Transverse colon (tissue), 4 donors: ENCODE measurements around the gene VWA5B1. TPM values are rescaled to one million over a fixed set of nuclear protein-coding genes. Genes with fewer than 3 reads are reported as not detected.
A peak's percentile ranks its signal among the peaks of the same experiment; 100 is the strongest.

ENCODE experiments used
- DNase-seq: peaks from one replicate; pipeline ENCODE4 v3.0.0-alpha.2; 2019
- H3K27ac ChIP-seq, 4 donors: fragments of 200-600 bp; sonication (generic); 2 replicates each; pipeline ENCODE4 v1.5.1; 2016 to 2018; ENCODE audit warnings: inconsistent platforms in 4 of 4
- H3K27me3 ChIP-seq: fragments of 200-600 bp; sonication (generic); 2 replicates; pipeline ENCODE4 v1.5.1; 2017; ENCODE audit warnings: inconsistent platforms
- H3K36me3 ChIP-seq, 4 donors: fragments of 200-600 bp; sonication (generic); 2 replicates each; pipeline ENCODE4 v1.5.1; 2017 to 2019; ENCODE audit warnings: inconsistent platforms in 4 of 4
- H3K4me1 ChIP-seq, 4 donors: fragments of 200-600 bp; sonication (generic); 2 replicates each; pipeline ENCODE4 v1.5.1; 2017 to 2020; ENCODE audit warnings: inconsistent platforms in 4 of 4
- H3K4me3 ChIP-seq, 4 donors: fragments of 200-600 bp; sonication (generic); 1 replicate in 1 of 4; 2 replicates in 3 of 4; pipeline versions ENCODE4 v1.5.1 to v1.6.1; 2017 to 2019; ENCODE audit warnings: inconsistent platforms in 4 of 4
- H3K9me3 ChIP-seq, 2 donors: fragments of 200-600 bp; sonication (generic); 2 replicates each; pipeline ENCODE4 v1.5.1; 2017 to 2019; ENCODE audit warnings: inconsistent platforms in 2 of 2
- CTCF ChIP-seq, 5 experiments: fragments of 200-600 bp in 3 of 5; fragments of 450-650 bp in 2 of 5; sonication (generic) in 3 of 5; IDR thresholded peaks; 1 replicate in 2 of 5; 2 replicates in 3 of 5; pipeline ENCODE4 v1.5.1; 2016 to 2017; ENCODE audit warnings: antibody characterized with exemption in 5 of 5, inconsistent platforms in 3 of 5, mild to moderate bottlenecking in 2 of 5, moderate library complexity in 1 of 5
- EP300 ChIP-seq: sonication (generic); formaldehyde crosslinking; IDR thresholded peaks from one replicate; pipeline ENCODE4 v1.6.1; 2017; ENCODE audit warnings: antibody characterized with exemption, low read depth
- POLR2A ChIP-seq: fragments of 450-650 bp; IDR thresholded peaks from one replicate; pipeline ENCODE4 v1.6.1; 2016; ENCODE audit warnings: antibody characterized with exemption, mild to moderate bottlenecking, moderate library complexity
- POLR2AphosphoS5 ChIP-seq, 3 donors: sonication (generic); formaldehyde crosslinking; IDR thresholded peaks; one replicate each; pipeline ENCODE4 v1.6.1; 2016; ENCODE audit warnings: antibody characterized with exemption in 3 of 3
- WGBS, 2 donors: methylation state at CpG; one replicate each; pipeline ENCODE4 v1.1.5; 2018; ENCODE audit warnings: low coverage in 1 of 2; 5-methylcytosine and 5-hydroxymethylcytosine counted together
- in situ Hi-C, 4 donors: fragments of 200-750 bp; cut with MboI; loops; one replicate each; pipeline versions ENCODE4 v1.15.0 to v1.15.1; 2017; ENCODE audit warnings: low sequenced_read_pairs in 3 of 4, low pct_ligation_motif_present in 1 of 4, low pct_unique_long_range_greater_than_20kb in 1 of 4
- intact Hi-C: fragments of 100-400 bp; cut with DNase I; formaldehyde crosslinking; loops from one replicate; pipeline ENCODE4 v1.15.1; 2023; ENCODE audit warnings: low total_unique reads
- total RNA-seq, 4 donors: library from RNA; depleted of rRNA; stranded (reverse); fragments of >200 nt; gene quantifications; one replicate each; pipeline ENCODE4 v1.1.0, GENCODE V29; 2016

VWA5B1 gene
- total RNA-seq, 4 donors from 2014 or later, result not detected

DNA sequence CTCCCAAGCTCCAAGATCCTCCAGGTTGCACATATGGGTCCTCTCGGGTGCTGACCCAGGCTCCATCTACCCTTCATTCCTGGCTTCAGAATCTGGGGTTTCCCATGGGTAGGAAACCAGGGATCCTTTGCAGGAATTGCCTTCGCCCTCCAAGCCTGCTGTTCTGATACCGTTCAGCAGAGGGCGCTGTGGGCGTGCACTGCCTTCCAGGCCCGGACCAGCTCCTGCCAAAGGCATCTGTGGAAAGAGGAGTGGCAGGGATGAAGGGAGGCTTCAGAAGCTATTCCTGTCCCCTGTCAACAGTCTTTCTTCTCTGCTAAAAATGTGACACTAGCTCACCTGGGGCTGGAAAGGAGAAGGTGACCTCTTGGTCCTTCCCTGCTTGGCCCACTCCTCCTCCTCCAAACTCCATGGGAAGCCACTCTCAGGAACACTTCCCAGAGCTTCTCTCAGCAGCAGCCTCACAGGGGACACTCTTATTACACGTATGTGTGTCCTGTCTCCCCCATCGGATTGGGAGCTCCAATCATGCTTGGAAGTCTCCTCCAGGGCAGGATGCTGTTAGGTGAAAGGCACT is 71.2 kb downstream of the VWA5B1 start:
- Histone ChIP-seq H3K36me3 (no peaks in the 10 kb centered on the region), H3K4me1 (peaks cover 9 to 36% (median 26%) of the 10 kb centered on the region in 4 donors), H3K4me3 (no peak overlapping the region), H3K27ac (no peak overlapping the region), H3K27me3 (peaks cover 39% of the 10 kb centered on the region), H3K9me3 (no peaks in the 10 kb centered on the region)
- intact Hi-C loops, result no loop called here
- TF ChIP-seq POLR2AphosphoS5 (IDR thresholded peaks at IDR 0.05) (no peak), EP300 (no peak), CTCF (IDR thresholded peaks at IDR 0.05) (peak; percentile 59 to 78 (median 71)), POLR2A (no peak)
- WGBS, 2 donors, result 28 to 80% methylated on average over 1 to 8 of the region's 8 CpGs
- peak; percentile 70 for DNase-seq
- in situ Hi-C loops, result no loop called here

DNA sequence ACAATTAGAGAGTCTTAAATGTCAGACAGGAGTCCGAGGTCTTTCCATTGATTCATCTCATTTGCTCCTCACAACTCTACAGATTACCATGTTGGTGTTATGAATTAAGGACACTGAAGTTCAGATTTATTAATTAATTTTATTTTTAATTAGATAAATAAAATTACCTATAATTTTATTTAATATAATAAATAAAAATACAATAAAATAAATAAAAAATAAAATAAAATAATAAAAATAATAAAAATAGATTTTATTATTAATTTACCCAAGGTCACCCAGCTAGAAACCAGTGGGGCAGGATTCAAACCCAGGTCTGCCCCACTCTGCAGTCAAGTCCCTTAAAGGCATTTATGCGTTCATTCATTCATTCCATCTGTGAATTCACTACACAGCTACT is 72.2 kb downstream of the VWA5B1 start:
- no peaks in the 10 kb centered on the region for H3K36me3 ChIP-seq
- DNase-seq, result no peak
- peaks cover 49% of the 10 kb centered on the region for H3K27me3 ChIP-seq
- WGBS, 2 donors, result 83 to 91% methylated on average over 1 to 2 of the region's 2 CpGs
- TF ChIP-seq EP300 (no peak), POLR2AphosphoS5 (IDR thresholded peaks at IDR 0.05) (no peak)
- H3K4me1 ChIP-seq, result peaks cover 9 to 43% (median 28%) of the 10 kb centered on the region in 4 donors
- H3K27ac ChIP-seq, result no peak overlapping the region
- intact Hi-C loops (no loop called here), in situ Hi-C loops (no loop called here)
- no peak overlapping the region for H3K4me3 ChIP-seq
- H3K9me3 ChIP-seq, result no peaks in the 10 kb centered on the region

DNA sequence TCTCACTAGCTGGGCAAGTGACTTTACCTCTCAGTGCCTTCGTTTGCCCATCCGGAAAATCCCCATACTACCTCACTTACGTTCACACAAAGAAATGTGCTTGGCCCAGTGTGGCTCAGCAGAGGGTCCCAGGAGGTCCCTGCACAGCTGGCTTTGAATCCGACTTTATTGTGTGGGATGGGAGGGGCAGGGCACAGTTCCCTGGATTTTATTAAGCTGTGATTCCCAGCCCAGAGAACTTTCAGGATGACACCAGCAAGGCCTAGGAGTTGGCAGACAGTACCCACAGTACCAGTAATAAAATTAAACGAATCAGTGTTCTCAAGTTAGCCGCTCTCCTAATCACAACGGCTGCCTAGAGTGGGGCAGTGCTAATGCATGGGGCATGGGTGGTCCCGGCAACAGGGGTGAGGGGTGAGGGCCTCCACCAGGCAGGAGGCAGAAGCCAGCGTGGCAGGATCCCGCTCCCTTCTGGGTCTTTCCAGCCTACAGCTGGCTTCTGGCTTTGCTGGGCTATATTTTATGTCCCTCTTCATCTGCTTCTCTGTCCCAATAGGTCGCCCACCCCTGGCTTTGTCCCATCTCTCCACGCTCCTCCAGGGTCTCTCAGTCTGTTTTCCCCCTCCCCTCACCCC is 74.9 kb downstream of the VWA5B1 start:
- TF ChIP-seq EP300 (no peak), POLR2A (no peak), POLR2AphosphoS5 (IDR thresholded peaks at IDR 0.05) (no peak), CTCF (IDR thresholded peaks at IDR 0.05) (no peak)
- in situ Hi-C loops (no loop called here), intact Hi-C loops (no loop called here)
- peaks cover 73% of the 10 kb centered on the region for H3K27me3 ChIP-seq
- peaks cover 0 to 22% (median 16%) of the 10 kb centered on the region in 4 donors for H3K4me1 ChIP-seq
- 33 to 70% methylated on average over 2 to 12 of the region's 12 CpGs for WGBS, 2 donors
- no peak overlapping the region for H3K27ac ChIP-seq
- DNase-seq, result no peak
- no peaks in the 10 kb centered on the region for H3K36me3 ChIP-seq
- no peaks in the 10 kb centered on the region for H3K9me3 ChIP-seq
- H3K4me3 ChIP-seq, result no peak overlapping the region

GRCh38 chr1:20366056-20366462 is 75.4 kb downstream of the VWA5B1 start:
- H3K27ac ChIP-seq, result no peak overlapping the region

More at GRCh38 chr1:20366056-20366462, 75.4 kb downstream of the VWA5B1 start:
- Histone ChIP-seq H3K4me1 (peaks cover 0 to 22% (median 16%) of the 10 kb centered on the region in 4 donors), H3K4me3 (peak overlapping the region in 2 of 4 donors; percentile 24 to 44), H3K27me3 (peaks cover 78% of the 10 kb centered on the region), H3K9me3 (no peaks in the 10 kb centered on the region), H3K36me3 (no peaks in the 10 kb centered on the region)
- TF ChIP-seq EP300 (no peak), CTCF (IDR thresholded peaks at IDR 0.05) (no peak), POLR2AphosphoS5 (IDR thresholded peaks at IDR 0.05) (no peak), POLR2A (no peak)
- in situ Hi-C loops, result no loop called here
- DNase-seq, result peak; percentile 71
- 13% methylated on average over 28 of the region's 42 CpGs; no CpG with 5 or more reads in 1 of the 2 donors for WGBS, 2 donors
- intact Hi-C loops, result no loop called here
